AG10803 (cell line): ENCODE measurements around the gene PLCB1.

ENCODE experiments used
- DNase-seq: peaks from one replicate; pipeline ENCODE4 v3.0.0; 2010; ENCODE audit warnings: low read depth
- H3K4me3 ChIP-seq: 2 replicates; pipeline ENCODE4 v1.5.1; 2011; ENCODE audit warnings: mild to moderate bottlenecking, low read length, control low read depth
- CTCF ChIP-seq: conservative IDR thresholded peaks from 2 replicates; pipeline ENCODE4 v1.5.1; 2011; ENCODE audit warnings: mild to moderate bottlenecking, low read length, control low read depth, inconsistent platforms

Gene PLCB1

DNA sequence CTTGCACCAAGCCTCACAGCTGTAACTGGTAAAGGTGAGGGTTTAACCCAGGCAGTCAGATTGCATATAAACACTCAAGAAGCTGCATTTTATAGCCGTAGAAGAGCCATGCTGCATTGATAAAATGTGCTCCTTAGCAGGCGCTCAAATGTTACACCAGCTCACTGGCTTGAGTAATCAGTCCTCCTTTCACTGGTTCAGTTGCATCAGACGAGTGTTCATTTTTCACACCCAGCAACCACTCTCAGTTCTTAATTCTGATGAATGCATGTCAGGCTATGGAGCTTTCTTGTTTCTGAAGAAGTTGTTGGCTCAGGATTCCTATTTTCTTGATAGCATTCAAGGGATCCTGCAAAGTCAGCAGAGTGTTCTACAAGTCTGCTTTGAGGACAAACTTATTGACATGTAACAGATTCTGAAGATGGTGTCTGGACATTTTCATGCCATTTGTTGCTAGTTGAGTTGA lies 198.3 kb downstream of the PLCB1 start:
- no peak for DNase-seq
- no peak overlapping the region for H3K4me3 ChIP-seq
- TF ChIP-seq CTCF: no peak

- no peak overlapping the region for H3K4me3 ChIP-seq
- DNase-seq: no peak
- no peak for TF ChIP-seq CTCF
These were observed 199.0 kb downstream of the PLCB1 start for GRCh38 chr20:8330785-8331695.

GRCh38 chr20:8331740-8332412 lies 199.8 kb downstream of the PLCB1 start:
- no peak overlapping the region for H3K4me3 ChIP-seq
- DNase-seq: peak; percentile 86
- TF ChIP-seq CTCF: no peak

DNA sequence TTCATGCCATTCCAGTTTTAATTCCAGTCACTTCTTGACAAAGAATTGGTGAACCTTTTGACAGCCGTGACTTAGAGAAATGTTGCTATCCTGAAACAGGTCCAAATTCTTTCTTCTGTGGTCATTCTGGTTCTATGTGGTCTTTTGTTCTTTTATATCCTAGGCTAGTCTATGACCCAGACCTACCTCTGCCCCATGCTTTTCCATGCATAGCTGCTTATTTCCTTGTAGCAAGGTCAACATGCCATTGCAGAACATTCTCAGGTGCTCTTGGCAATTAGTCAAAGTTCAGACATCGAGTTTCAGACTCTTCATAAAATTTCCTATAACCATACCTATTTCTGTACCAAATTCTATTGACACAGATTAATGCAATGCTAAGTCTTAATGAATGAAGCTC lies 202.6 kb downstream of the PLCB1 start:
- TF ChIP-seq CTCF: no peak
- no peak overlapping the region for H3K4me3 ChIP-seq
- no peak for DNase-seq

DNA sequence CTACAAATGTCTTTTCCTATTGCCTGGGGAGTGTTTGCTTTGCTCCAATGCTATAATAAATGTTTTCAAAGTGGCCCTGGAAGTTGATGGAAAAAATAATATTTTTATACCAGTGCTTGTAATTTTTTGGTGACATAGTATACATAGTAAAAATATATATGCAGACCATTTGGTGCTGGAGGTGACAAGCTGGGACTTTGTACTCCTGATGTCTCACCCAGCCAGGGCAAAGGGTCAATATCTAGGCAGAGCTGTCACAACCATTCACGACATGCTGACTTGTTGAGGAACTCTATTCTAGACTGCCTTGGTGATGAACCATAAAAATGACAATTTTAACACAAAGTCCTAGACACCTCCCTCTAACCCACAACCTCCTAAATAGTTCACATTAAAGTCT lies 203.0 kb downstream of the PLCB1 start:
- no peak overlapping the region for H3K4me3 ChIP-seq
- no peak for TF ChIP-seq CTCF
- no peak for DNase-seq

- no peak for DNase-seq
- TF ChIP-seq CTCF: no peak
- no peak overlapping the region for H3K4me3 ChIP-seq
These were observed 203.6 kb downstream of the PLCB1 start for GRCh38 chr20:8335495-8336195.
